Jurkat, Clone E6-1 (cell line): ENCODE data around the gene IL1RAPL1.

Experiments
- DNase-seq: peaks from one replicate; pipeline ENCODE4 v3.0.0-alpha.2; 2011; ENCODE audit warnings: low read depth, low spot score
- H3K4me3 ChIP-seq: 2 replicates; pipeline ENCODE4 v1.5.1; 2011; ENCODE audit warnings: mild to moderate bottlenecking, low read length, control low read depth, moderate library complexity

The IL1RAPL1 gene

GRCh38 chrX:29728639-29729038 is 1141.4 kb downstream of the IL1RAPL1 start:
- no peak for DNase-seq
- H3K4me3 ChIP-seq: no peak overlapping the region

DNA sequence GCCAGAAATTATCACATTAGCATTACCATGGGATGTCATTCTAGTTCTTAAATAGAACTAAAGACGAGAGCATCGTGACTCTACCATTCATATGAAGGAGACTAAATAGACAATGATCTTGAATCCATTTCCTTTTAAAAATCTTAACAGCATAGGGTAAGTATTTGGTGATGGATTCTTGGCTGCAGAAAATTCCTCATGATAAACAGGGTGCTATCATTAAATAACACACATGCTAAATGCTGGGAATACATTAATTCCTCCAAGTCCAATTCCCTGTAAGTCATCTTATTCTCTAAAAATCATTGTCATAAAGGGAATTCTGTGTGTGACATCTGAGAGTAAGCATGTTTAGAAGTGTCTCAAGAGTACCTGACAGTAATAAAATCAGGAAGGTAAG is 1157.7 kb downstream of the IL1RAPL1 start:
- no peak overlapping the region for H3K4me3 ChIP-seq
- no peak for DNase-seq

GRCh38 chrX:29746326-29746725 is 1159.1 kb downstream of the IL1RAPL1 start:
- no peak for DNase-seq
- H3K4me3 ChIP-seq: no peak overlapping the region

GRCh38 chrX:29762006-29762405 is 1174.8 kb downstream of the IL1RAPL1 start:
- DNase-seq: no peak
- H3K4me3 ChIP-seq: no peak overlapping the region

- no peak overlapping the region for H3K4me3 ChIP-seq
- no peak for DNase-seq
These were observed 1188.6 kb downstream of the IL1RAPL1 start for GRCh38 chrX:29775890-29776289.

GRCh38 chrX:29787656-29788055 is 1200.4 kb downstream of the IL1RAPL1 start:
- DNase-seq: no peak
- H3K4me3 ChIP-seq: no peak overlapping the region

GRCh38 chrX:29788991-29789699 is 1201.9 kb downstream of the IL1RAPL1 start:
- no peak overlapping the region for H3K4me3 ChIP-seq
- DNase-seq: no peak

GRCh38 chrX:29792335-29792734 is 1205.1 kb downstream of the IL1RAPL1 start:
- DNase-seq: no peak
- H3K4me3 ChIP-seq: no peak overlapping the region

DNA sequence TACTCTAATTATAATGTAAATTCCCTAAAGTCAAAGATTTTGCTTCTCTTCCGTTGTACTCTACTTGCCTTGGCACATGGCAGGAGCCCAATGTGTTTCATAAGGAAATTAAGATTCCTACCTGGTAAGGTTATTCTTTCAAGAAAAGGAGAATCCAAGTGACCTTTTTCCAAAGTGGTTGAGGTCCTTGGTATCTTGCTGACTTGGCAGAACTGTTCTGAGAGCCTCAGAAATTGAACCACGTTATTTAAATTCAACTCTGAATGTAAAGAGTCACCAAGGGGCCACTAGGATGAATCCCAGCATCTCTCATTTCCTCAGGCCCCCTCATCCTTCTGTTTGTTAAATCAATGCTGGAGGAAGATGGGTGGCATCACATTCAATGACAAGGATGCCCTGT is 1209.9 kb downstream of the IL1RAPL1 start:
- no peak overlapping the region for H3K4me3 ChIP-seq
- DNase-seq: no peak

DNA sequence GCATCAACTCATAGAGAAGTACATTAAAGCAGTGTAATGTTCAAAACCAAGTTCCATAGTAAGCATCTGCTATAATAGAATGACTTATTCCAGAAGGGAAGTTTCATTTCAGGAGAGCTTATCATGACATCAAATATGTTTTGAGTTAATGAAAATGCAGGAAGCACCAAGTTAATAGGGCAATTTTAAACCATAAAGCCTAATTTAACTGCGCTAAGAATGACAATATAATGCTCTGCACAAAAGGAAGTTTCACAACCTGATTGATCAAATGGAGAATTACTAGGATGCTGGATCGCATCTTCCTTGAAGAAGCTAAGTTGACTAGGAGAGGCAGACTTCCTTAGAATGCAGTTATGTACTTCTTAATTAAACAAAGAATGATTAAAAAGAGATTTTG is 1211.2 kb downstream of the IL1RAPL1 start:
- H3K4me3 ChIP-seq: no peak overlapping the region
- DNase-seq: no peak

GRCh38 chrX:29813174-29813573 is 1225.9 kb downstream of the IL1RAPL1 start:
- no peak for DNase-seq
- no peak overlapping the region for H3K4me3 ChIP-seq

GRCh38 chrX:29824176-29824906 is 1237.1 kb downstream of the IL1RAPL1 start:
- DNase-seq: no peak
- no peak overlapping the region for H3K4me3 ChIP-seq

GRCh38 chrX:29826742-29827141 is 1239.5 kb downstream of the IL1RAPL1 start:
- no peak overlapping the region for H3K4me3 ChIP-seq
- DNase-seq: no peak

DNA sequence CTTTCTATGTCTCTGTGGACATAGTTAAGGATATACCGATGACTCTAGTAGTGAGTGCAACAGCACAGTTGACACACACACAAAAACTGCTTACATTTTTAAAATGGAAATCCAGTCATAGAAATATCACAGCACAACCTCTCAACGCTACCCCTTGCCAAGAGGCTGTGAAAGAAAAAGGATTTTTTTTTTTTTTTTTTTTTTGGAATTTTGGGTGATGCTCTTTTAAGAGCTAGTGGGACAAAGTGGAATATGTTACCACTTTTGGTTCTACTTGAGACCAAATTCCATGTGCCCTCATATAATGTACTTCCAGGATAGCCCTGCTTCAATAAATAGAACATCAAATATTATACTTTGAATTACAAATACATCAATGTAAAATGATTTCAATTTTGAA is 1247.1 kb downstream of the IL1RAPL1 start:
- no peak for DNase-seq
- H3K4me3 ChIP-seq: no peak overlapping the region

DNA sequence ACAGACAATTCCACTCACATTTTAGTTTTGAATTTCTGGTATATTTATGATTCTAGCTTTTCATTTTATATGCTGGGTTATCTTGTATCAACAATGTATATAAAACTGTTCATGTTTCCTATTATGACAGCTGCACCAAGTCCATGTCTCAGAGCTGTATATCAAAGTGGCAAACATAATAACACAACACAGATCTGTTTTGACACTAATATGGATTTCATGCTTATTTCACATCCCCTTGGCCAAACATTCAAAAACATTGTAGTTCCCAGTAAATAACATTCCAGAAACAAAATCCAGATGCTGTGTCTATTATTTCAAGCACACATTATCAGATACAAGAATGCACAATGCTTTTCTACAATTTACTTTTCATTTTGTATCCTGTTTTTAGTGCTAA is 1247.5 kb downstream of the IL1RAPL1 start:
- no peak overlapping the region for H3K4me3 ChIP-seq
- no peak for DNase-seq

- H3K4me3 ChIP-seq: no peak overlapping the region
- no peak for DNase-seq
These were observed 1254.5 kb downstream of the IL1RAPL1 start for GRCh38 chrX:29841750-29842149.

DNA sequence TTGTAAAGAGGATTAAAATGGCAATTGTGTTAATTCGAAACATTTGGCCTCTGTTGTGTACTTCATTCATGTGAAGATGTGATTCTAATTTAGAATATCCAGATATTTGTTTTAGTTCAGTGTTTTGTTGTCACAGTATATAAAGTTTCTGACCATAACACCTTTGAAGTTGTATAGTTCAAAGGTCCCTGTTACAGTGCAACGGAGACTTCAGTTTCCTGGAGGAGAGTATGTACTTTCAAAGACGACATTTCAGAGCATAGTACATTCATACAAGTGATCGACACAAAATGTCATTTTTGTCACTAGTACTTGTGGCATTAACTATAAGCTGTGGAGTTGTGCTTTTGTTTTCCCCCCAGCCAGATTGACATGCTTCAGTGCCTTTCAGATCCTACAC is 1255.3 kb downstream of the IL1RAPL1 start:
- DNase-seq: no peak
- H3K4me3 ChIP-seq: no peak overlapping the region

GRCh38 chrX:29851857-29852605 is 1264.8 kb downstream of the IL1RAPL1 start:
- DNase-seq: no peak

GRCh38 chrX:29852767-29853166 is 1265.5 kb downstream of the IL1RAPL1 start:
- H3K4me3 ChIP-seq: no peak overlapping the region
- DNase-seq: no peak

More at GRCh38 chrX:29851857-29852605, 1264.8 kb downstream of the IL1RAPL1 start:
- H3K4me3 ChIP-seq: no peak overlapping the region

GRCh38 chrX:29858714-29859113 is 1271.5 kb downstream of the IL1RAPL1 start:
- no peak overlapping the region for H3K4me3 ChIP-seq
- DNase-seq: no peak
